GM12892 (cell line): ENCODE results near the gene CRMP1.

Source experiments
- POLR2A ChIP-seq: IDR thresholded peaks from 2 replicates; pipeline ENCODE4 v1.6.1; 2011; ENCODE audit warnings: low read depth, low read length, control low read depth
- POLR2AphosphoS5 ChIP-seq: IDR thresholded peaks from 2 replicates; pipeline ENCODE4 v1.6.1; 2011; ENCODE audit warnings: low read depth, low read length, control low read depth
- TAF1 ChIP-seq: IDR thresholded peaks from 2 replicates; pipeline ENCODE4 v1.6.1; 2011; ENCODE audit warnings: low read depth, mild to moderate bottlenecking, control low read depth, low read length, borderline replicate concordance

DNA sequence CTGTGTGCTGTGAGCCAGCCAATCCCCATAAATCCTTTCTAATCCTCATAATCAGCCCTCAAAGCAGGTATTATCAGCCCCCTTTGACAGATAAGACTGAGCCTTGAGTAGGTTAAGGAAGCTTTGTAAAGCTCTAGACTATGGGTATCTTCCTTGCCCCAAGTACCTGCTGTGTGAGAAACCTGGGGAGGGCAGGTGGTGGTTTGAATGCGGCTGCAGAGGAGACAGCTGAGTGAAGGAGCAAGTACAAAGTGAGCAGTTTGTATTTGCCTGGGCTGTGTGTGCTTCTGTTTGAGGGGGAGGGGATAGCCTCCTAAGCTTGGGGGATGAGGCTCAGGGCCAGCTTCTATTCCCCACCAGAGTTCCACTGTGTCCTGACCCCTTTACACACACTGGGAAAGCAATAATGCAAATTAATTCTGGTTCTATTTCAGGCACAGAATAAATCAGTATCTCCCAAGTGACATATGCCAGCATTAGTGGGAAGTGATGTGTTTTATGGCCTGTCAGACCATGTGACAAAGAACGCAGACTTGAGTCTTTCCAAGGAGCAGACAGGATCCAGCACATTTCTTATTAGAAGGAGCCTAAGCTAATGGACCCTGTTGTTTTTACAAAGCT, 118.4 kb downstream of the CRMP1 start:
- TF ChIP-seq POLR2A (no peak), POLR2AphosphoS5 (no peak), TAF1 (no peak)
